ENCODE data around the gene ZFR2. TPM values are rescaled to one million over a fixed set of nuclear protein-coding genes. Genes with fewer than 3 reads are reported as not detected.

The ZFR2 gene
- total and polyA plus RNA-seq, 10 of the 15 experiments (the other 5 are each of a cell fraction or from before 2014, with no cell fraction given): 0.18 TPM; not detected in 9

DNA sequence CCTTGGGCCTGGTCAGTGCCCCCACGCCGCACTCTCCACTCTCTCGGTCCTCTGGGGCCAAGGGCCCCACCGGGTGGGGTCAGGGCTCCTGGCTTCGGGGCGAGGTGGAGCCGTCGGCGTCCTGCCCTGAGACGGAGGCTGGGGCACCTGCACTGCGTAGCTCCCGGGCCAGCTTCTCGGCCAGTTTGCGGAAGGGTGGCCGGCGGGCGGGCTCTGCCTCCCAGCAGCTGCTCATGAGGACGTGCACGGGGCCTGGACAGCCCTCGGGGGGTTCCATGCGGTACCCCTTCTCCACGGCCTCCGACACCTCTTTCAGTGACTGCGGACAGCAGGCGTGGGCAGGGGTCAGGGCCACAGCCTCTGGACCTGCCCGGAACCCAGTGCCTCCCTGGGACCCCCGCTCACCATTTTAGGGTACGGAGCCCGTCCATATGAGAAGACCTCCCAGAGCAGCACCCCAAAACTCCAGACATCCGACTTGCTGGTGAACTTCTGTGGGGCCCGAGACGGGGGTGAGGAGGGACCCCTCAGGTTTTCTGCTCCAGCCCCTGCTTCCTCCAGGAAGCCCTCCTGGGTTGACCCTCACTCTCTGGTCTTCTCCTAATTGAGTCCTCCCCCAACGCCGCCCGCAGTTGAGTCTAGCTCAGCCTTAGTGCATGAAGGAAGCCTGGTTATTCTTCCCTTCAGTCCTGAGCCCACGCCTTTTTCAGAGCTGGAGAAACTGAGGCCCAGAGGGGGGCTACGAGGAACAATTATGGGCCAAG, 90.6 kb downstream of the ZFR2 start (continued):
- TF ChIP-seq, protein P1, sequence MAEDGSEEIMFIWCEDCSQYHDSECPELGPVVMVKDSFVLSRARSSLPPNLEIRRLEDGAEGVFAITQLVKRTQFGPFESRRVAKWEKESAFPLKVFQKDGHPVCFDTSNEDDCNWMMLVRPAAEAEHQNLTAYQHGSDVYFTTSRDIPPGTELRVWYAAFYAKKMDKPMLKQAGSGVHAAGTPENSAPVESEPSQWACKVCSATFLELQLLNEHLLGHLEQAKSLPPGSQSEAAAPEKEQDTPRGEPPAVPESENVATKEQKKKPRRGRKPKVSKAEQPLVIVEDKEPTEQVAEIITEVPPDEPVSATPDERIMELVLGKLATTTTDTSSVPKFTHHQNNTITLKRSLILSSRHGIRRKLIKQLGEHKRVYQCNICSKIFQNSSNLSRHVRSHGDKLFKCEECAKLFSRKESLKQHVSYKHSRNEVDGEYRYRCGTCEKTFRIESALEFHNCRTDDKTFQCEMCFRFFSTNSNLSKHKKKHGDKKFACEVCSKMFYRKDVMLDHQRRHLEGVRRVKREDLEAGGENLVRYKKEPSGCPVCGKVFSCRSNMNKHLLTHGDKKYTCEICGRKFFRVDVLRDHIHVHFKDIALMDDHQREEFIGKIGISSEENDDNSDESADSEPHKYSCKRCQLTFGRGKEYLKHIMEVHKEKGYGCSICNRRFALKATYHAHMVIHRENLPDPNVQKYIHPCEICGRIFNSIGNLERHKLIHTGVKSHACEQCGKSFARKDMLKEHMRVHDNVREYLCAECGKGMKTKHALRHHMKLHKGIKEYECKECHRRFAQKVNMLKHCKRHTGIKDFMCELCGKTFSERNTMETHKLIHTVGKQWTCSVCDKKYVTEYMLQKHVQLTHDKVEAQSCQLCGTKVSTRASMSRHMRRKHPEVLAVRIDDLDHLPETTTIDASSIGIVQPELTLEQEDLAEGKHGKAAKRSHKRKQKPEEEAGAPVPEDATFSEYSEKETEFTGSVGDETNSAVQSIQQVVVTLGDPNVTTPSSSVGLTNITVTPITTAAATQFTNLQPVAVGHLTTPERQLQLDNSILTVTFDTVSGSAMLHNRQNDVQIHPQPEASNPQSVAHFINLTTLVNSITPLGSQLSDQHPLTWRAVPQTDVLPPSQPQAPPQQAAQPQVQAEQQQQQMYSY (CRISPR knock-in tag; IDR thresholded peaks at IDR 0.05): no peak

- ChIA-PET CTCF (no interaction called here), POLR2A (no interaction called here), SMC1A (ENCODE audit: uncharacterized antibody, unreplicated experiment) (no interaction called here), RAD21 (ENCODE audit: unreplicated experiment) (no interaction called here)
- Histone ChIP-seq H3K4me3 (no peak overlapping the region), H4K20me1 (ENCODE audit: control insufficient read depth, insufficient read depth) (no peaks in the 10 kb centered on the region), H3K79me2 (ENCODE audit: control insufficient read depth, insufficient read depth, low read length) (no peaks in the 10 kb centered on the region), H3K36me3 (ENCODE audit: control insufficient read depth in 2 of 2, insufficient read depth in 2 of 2, low read length in 1 of 2) (no peaks in the 10 kb centered on the region), H3K9ac (ENCODE audit: control insufficient read depth, insufficient read depth, low read length) (no peak overlapping the region), H2AFZ (ENCODE audit: control insufficient read depth, low read depth, low read length) (no peak overlapping the region), H3K27ac (ENCODE audit: control insufficient read depth, insufficient read depth) (no peak overlapping the region), H3K4me2 (ENCODE audit: control insufficient read depth, insufficient read depth) (no peak overlapping the region), H3K4me1 (ENCODE audit: control insufficient read depth, insufficient read depth, low read length) (no peaks in the 10 kb centered on the region), H3K27me3 (replicated peaks in 1 of 2; ENCODE audit: control insufficient read depth in 2 of 2, insufficient read depth in 2 of 2, low read length in 1 of 2) (no peaks in the 10 kb centered on the region), H3K9me3 (replicated peaks; ENCODE audit: control insufficient read depth, insufficient read depth, low read length) (no peaks in the 10 kb centered on the region; the same call in 2 of the 3 replicates)
- in situ Hi-C loops (cut with MboI): no loop called here
- ATAC-seq: no peak
- no TSS peak for BruUV-seq (replicated peaks)
- intact Hi-C loops (cut with micrococcal nuclease; ENCODE audit: unreplicated experiment): no loop called here
- WGBS (ENCODE audit: insufficient coverage, insufficient replicate concordance, low lambda C conversion rate, missing lambda C conversion rate): 44% methylated on average over 1 of the region's 1 CpG
- no peak for DNase-seq (ENCODE audit: low read depth, low spot score)
- FAIRE-seq: no peak
- no peak for TF ChIP-seq GABPA (IDR thresholded peaks at IDR 0.05; ENCODE audit: low read depth)
- TF ChIP-seq ZBED1 (IDR thresholded peaks at IDR 0.05; ENCODE audit: borderline replicate concordance): no peak
- TF ChIP-seq MTA3 (IDR thresholded peaks at IDR 0.05; ENCODE audit: borderline replicate concordance, low read length): no peak
- TF ChIP-seq, protein P2, sequence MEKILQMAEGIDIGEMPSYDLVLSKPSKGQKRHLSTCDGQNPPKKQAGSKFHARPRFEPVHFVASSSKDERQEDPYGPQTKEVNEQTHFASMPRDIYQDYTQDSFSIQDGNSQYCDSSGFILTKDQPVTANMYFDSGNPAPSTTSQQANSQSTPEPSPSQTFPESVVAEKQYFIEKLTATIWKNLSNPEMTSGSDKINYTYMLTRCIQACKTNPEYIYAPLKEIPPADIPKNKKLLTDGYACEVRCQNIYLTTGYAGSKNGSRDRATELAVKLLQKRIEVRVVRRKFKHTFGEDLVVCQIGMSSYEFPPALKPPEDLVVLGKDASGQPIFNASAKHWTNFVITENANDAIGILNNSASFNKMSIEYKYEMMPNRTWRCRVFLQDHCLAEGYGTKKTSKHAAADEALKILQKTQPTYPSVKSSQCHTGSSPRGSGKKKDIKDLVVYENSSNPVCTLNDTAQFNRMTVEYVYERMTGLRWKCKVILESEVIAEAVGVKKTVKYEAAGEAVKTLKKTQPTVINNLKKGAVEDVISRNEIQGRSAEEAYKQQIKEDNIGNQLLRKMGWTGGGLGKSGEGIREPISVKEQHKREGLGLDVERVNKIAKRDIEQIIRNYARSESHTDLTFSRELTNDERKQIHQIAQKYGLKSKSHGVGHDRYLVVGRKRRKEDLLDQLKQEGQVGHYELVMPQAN (conservative IDR thresholded peaks at IDR 0.05): no peak
- no peak for TF ChIP-seq ETV6 (conservative IDR thresholded peaks at IDR 0.05 in 1 of 2, IDR thresholded peaks at IDR 0.05 in 1 of 2; ENCODE audit: borderline replicate concordance in 1 of 2, low read depth in 1 of 2)
- TF ChIP-seq, protein P3, sequence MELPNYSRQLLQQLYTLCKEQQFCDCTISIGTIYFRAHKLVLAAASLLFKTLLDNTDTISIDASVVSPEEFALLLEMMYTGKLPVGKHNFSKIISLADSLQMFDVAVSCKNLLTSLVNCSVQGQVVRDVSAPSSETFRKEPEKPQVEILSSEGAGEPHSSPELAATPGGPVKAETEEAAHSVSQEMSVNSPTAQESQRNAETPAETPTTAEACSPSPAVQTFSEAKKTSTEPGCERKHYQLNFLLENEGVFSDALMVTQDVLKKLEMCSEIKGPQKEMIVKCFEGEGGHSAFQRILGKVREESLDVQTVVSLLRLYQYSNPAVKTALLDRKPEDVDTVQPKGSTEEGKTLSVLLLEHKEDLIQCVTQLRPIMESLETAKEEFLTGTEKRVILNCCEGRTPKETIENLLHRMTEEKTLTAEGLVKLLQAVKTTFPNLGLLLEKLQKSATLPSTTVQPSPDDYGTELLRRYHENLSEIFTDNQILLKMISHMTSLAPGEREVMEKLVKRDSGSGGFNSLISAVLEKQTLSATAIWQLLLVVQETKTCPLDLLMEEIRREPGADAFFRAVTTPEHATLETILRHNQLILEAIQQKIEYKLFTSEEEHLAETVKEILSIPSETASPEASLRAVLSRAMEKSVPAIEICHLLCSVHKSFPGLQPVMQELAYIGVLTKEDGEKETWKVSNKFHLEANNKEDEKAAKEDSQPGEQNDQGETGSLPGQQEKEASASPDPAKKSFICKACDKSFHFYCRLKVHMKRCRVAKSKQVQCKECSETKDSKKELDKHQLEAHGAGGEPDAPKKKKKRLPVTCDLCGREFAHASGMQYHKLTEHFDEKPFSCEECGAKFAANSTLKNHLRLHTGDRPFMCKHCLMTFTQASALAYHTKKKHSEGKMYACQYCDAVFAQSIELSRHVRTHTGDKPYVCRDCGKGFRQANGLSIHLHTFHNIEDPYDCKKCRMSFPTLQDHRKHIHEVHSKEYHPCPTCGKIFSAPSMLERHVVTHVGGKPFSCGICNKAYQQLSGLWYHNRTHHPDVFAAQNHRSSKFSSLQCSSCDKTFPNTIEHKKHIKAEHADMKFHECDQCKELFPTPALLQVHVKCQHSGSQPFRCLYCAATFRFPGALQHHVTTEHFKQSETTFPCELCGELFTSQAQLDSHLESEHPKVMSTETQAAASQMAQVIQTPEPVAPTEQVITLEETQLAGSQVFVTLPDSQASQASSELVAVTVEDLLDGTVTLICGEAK (IDR thresholded peaks at IDR 0.05; ENCODE audit: borderline replicate concordance): no peak
- TF ChIP-seq DPF2 (IDR thresholded peaks at IDR 0.05): no peak
- TF ChIP-seq HDAC6 (IDR thresholded peaks at IDR 0.05; ENCODE audit: unreplicated experiment): no peak
- TF ChIP-seq BACH1 (IDR thresholded peaks at IDR 0.05; ENCODE audit: borderline replicate concordance): no peak
These were observed 92.3 kb downstream of the ZFR2 start for GRCh38 chr19:3776479-3777040.
